ENCODE data around the gene PIAS4. TPM values are rescaled to one million over a fixed set of nuclear protein-coding genes. Genes with fewer than 3 reads are reported as not detected.

Gene PIAS4
- total RNA-seq, 1 experiment from 2014 or later, result 45.9 TPM

- ATAC-seq, result no peak
- CTCF ChIA-PET, result interaction anchor here (0.7 kb wide), 1 partner anchor 164 kb away, joined by 3 read pairs; no protein-coding TSS in a partner anchor
- peak overlapping the region; percentile 60 for H3K27ac Mint-ChIP-seq
- H3K4me1 Mint-ChIP-seq, result peaks cover 6% of the 10 kb centered on the region
- no peak for DNase-seq (ENCODE audit: low spot score)
- no peak overlapping the region for H3K4me3 Mint-ChIP-seq
- no peaks in the 10 kb centered on the region for H3K9me3 Mint-ChIP-seq
- POLR2A ChIA-PET, result interaction anchor here (0.7 to 1.2 kb wide), 4 partner anchors 10 to 1205 kb away, joined by 3 to 7 read pairs (median 4); no protein-coding TSS in a partner anchor
- H3K27me3 Mint-ChIP-seq (ENCODE audit: low read depth), result no peaks in the 10 kb centered on the region
- H3K36me3 Mint-ChIP-seq, result peaks cover 50% of the 10 kb centered on the region
- TF ChIP-seq GRHL2 (CRISPR knock-in tag; IDR thresholded peaks at IDR 0.05; ENCODE audit: insufficient replicate concordance, severe bottlenecking) (no peak), ZNF263 (CRISPR knock-in tag; IDR thresholded peaks at IDR 0.05; ENCODE audit: low read depth) (no peak), ZNF317 (CRISPR knock-in tag; IDR thresholded peaks at IDR 0.05; ENCODE audit: borderline replicate concordance, low read depth) (no peak), FOXJ3 (CRISPR knock-in tag; IDR thresholded peaks at IDR 0.05; ENCODE audit: borderline replicate concordance) (no peak), ZNF671 (CRISPR knock-in tag; IDR thresholded peaks at IDR 0.05) (peak; percentile 83; the same call in 1 of the 2 replicates), ZBTB21 (CRISPR knock-in tag; IDR thresholded peaks at IDR 0.05; ENCODE audit: borderline replicate concordance) (no peak), USF2 (CRISPR knock-in tag; IDR thresholded peaks at IDR 0.05) (no peak), OVOL2 (CRISPR knock-in tag; IDR thresholded peaks at IDR 0.05; ENCODE audit: borderline replicate concordance) (no peak), MYBL2 (CRISPR knock-in tag; IDR thresholded peaks at IDR 0.05) (no peak), ATF1 (CRISPR knock-in tag; IDR thresholded peaks at IDR 0.05) (no peak), SMAD4 (CRISPR knock-in tag; IDR thresholded peaks at IDR 0.05) (no peak), JAZF1 (CRISPR knock-in tag; IDR thresholded peaks at IDR 0.05) (no peak), ZNF232 (CRISPR knock-in tag; IDR thresholded peaks at IDR 0.05) (no peak), GABPB1 (CRISPR knock-in tag; IDR thresholded peaks at IDR 0.05) (no peak), EMX1 (CRISPR knock-in tag; IDR thresholded peaks at IDR 0.05) (peak; percentile 53; the same call in 1 of the 2 replicates), ELF4 (CRISPR knock-in tag; IDR thresholded peaks at IDR 0.05; ENCODE audit: low read depth) (no peak), CREB1 (CRISPR knock-in tag; IDR thresholded peaks at IDR 0.05) (no peak), ZNF532 (CRISPR knock-in tag; IDR thresholded peaks at IDR 0.05; ENCODE audit: borderline replicate concordance) (peak; percentile 76; the same call in 1 of the 2 replicates)
- TF ChIP-seq, protein P1, sequence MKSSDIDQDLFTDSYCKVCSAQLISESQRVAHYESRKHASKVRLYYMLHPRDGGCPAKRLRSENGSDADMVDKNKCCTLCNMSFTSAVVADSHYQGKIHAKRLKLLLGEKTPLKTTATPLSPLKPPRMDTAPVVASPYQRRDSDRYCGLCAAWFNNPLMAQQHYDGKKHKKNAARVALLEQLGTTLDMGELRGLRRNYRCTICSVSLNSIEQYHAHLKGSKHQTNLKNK (CRISPR knock-in tag; IDR thresholded peaks at IDR 0.05), result 0 out of 2 replicates have a peak, but pooled peaks have one; percentile 20
- TF ChIP-seq, protein P2, sequence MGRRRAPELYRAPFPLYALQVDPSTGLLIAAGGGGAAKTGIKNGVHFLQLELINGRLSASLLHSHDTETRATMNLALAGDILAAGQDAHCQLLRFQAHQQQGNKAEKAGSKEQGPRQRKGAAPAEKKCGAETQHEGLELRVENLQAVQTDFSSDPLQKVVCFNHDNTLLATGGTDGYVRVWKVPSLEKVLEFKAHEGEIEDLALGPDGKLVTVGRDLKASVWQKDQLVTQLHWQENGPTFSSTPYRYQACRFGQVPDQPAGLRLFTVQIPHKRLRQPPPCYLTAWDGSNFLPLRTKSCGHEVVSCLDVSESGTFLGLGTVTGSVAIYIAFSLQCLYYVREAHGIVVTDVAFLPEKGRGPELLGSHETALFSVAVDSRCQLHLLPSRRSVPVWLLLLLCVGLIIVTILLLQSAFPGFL (CRISPR knock-in tag; IDR thresholded peaks at IDR 0.05; ENCODE audit: borderline replicate concordance), result no peak
- TF ChIP-seq, protein P3, sequence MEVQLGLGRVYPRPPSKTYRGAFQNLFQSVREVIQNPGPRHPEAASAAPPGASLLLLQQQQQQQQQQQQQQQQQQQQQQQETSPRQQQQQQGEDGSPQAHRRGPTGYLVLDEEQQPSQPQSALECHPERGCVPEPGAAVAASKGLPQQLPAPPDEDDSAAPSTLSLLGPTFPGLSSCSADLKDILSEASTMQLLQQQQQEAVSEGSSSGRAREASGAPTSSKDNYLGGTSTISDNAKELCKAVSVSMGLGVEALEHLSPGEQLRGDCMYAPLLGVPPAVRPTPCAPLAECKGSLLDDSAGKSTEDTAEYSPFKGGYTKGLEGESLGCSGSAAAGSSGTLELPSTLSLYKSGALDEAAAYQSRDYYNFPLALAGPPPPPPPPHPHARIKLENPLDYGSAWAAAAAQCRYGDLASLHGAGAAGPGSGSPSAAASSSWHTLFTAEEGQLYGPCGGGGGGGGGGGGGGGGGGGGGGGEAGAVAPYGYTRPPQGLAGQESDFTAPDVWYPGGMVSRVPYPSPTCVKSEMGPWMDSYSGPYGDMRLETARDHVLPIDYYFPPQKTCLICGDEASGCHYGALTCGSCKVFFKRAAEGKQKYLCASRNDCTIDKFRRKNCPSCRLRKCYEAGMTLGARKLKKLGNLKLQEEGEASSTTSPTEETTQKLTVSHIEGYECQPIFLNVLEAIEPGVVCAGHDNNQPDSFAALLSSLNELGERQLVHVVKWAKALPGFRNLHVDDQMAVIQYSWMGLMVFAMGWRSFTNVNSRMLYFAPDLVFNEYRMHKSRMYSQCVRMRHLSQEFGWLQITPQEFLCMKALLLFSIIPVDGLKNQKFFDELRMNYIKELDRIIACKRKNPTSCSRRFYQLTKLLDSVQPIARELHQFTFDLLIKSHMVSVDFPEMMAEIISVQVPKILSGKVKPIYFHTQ (CRISPR knock-in tag; IDR thresholded peaks at IDR 0.05), result peak; percentile 87
- TF ChIP-seq, protein P4, sequence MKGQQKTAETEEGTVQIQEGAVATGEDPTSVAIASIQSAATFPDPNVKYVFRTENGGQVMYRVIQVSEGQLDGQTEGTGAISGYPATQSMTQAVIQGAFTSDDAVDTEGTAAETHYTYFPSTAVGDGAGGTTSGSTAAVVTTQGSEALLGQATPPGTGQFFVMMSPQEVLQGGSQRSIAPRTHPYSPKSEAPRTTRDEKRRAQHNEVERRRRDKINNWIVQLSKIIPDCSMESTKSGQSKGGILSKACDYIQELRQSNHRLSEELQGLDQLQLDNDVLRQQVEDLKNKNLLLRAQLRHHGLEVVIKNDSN (CRISPR knock-in tag; IDR thresholded peaks at IDR 0.05), result no peak
- TF ChIP-seq, protein P5, sequence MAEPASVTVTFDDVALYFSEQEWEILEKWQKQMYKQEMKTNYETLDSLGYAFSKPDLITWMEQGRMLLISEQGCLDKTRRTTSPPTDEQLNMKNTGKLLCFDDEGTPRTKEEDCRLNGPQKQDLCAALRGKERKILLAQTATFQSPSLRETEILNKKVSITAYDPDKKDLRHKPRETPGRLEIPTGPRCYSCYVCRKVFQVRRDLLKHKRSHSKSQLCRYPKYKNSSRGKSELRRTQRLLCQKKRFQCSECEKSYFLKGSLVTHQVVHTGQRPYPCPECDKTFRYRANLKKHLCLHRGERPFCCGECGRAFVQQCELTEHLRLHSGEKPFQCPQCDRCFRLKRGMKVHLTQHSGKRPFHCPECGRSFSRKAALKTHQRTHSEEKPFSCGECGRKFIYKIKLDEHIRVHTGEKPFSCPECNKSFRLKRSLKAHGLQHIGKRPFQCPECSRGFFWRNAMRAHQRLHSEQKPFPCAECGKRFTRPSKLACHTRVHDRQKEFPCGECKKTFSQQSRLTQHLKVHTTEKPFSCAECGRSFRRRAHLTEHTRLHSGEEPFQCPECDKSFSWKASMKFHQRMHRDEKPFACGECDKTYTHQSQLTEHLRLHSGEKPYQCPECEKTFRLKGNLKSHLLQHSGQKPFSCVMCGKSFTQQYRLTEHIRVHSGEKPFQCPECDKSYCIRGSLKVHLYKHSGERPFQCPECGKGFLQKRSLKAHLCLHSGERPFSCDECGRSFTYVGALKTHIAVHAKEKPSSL (CRISPR knock-in tag; conservative IDR thresholded peaks at IDR 0.05), result no peak
- TF ChIP-seq, protein P6, sequence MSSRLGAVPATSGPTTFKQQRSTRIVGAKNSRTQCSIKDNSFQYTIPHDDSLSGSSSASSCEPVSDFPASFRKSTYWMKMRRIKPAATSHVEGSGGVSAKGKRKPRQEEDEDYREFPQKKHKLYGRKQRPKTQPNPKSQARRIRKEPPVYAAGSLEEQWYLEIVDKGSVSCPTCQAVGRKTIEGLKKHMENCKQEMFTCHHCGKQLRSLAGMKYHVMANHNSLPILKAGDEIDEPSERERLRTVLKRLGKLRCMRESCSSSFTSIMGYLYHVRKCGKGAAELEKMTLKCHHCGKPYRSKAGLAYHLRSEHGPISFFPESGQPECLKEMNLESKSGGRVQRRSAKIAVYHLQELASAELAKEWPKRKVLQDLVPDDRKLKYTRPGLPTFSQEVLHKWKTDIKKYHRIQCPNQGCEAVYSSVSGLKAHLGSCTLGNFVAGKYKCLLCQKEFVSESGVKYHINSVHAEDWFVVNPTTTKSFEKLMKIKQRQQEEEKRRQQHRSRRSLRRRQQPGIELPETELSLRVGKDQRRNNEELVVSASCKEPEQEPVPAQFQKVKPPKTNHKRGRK (CRISPR knock-in tag; IDR thresholded peaks at IDR 0.05; ENCODE audit: borderline replicate concordance), result no peak
Observed at GRCh38 chr19:3975637-3976087, 31.9 kb upstream of the PIAS4 start.

Data from WTC11 (cell line).